Central memory CD8-positive, alpha-beta T cell (primary cell): ENCODE data around the gene ACLY.
"Not testable (repeated sequence)": the region's sequence is repeated elsewhere in the genome, so short reads cannot be mapped to it uniquely, and the experiment has no call there.

Source experiments
- ATAC-seq: fragments of 150-1000 bp; cut with Tn5 transposase; replicated peaks from 2 replicates; pipeline ENCODE4 v1.10.0; 2022; ENCODE audit warnings: mild to moderate bottlenecking, moderate FRiP score, moderate number of reproducible peaks; ENCODE audit not compliant: poor library complexity, severe bottlenecking; ENCODE audit errors: extremely low read depth
- DNase-seq, 2 donors: peaks; one replicate each; pipeline ENCODE4 v3.0.0; 2021; ENCODE audit warnings: low spot score in 2 of 2
- H3K27ac Mint-ChIP-seq: one replicate; pipeline ENCODE4 v1.8.0; 2022; ENCODE audit warnings: low read depth, mild to moderate bottlenecking, moderate library complexity, mixed read lengths
- H3K27me3 Mint-ChIP-seq: one replicate; pipeline ENCODE4 v1.8.0; 2022; ENCODE audit warnings: mixed read lengths
- H3K36me3 Mint-ChIP-seq: one replicate; pipeline ENCODE4 v1.8.0; 2022; ENCODE audit warnings: mild to moderate bottlenecking, moderate library complexity, mixed read lengths; ENCODE audit not compliant: insufficient read depth
- H3K4me1 Mint-ChIP-seq: one replicate; pipeline ENCODE4 v1.8.0; 2022; ENCODE audit warnings: mixed read lengths
- H3K4me3 Mint-ChIP-seq: one replicate; pipeline ENCODE4 v1.8.0; 2022; ENCODE audit warnings: mild to moderate bottlenecking, moderate library complexity, mixed read lengths
- H3K9me3 Mint-ChIP-seq: one replicate; pipeline ENCODE4 v1.8.0; 2022; ENCODE audit warnings: mixed read lengths

Gene ACLY

DNA sequence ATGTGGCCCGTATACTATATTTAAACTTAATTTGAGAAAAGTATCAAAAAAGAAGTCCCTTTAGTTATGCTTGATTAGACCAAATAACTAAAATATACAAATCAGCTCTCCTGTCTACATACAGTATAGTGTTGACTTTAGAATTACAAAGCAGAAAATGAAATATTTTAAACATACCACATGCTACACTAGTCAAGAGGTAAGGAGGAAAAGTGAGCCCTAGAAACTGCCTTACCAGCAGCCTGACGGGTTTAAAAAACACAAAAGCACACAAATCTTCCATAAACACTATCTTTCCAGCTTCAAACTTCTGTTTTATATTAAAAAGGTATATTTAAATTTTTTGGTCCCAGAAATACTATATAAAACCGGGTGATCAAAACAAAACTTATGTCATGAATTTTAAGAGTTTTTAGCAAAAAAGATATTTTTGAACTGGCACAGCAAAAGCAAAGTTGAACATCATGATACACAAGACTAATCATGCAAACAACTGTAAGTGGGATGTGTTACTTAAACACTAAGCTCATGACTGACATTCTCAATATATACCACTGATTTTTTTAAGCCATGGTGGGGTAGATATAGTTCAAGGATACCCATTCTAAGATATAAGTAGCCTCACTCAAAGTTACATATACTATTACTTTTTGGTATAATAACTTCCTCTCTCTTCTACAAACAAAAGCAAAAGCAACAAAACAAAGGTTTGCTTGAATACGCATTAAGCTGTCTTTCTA, 69.3 kb downstream of the ACLY start:
- Mint-ChIP-seq H3K4me3 (no peak overlapping the region), H3K27ac (no peak overlapping the region), H3K9me3 (no peaks in the 10 kb centered on the region), H3K4me1 (peaks cover 16% of the 10 kb centered on the region), H3K27me3 (no peaks in the 10 kb centered on the region), H3K36me3 (peaks cover 33% of the 10 kb centered on the region)
- no peak for DNase-seq
- ATAC-seq, result no peak

DNA sequence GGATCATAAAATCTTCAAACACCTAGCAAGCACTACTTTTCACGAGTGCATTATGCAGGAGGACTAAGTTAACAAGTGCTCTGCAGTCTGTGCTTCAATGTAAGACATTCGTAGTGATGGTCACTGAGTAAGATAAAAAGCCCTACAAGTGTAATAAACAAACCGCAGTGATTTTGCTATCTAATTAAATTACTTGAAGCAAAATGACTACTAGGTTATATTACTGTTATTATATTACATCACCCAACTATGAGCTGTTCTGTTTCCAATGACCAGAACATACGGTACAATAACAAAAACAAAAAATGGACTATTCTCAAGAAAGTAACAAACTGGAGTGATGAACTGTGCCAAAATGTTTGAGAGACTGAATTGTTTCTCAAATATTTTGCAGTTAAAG, 70.0 kb downstream of the ACLY start:
- Mint-ChIP-seq H3K27ac (no peak overlapping the region), H3K36me3 (peaks cover 27% of the 10 kb centered on the region), H3K4me1 (peaks cover 15% of the 10 kb centered on the region), H3K27me3 (no peaks in the 10 kb centered on the region), H3K9me3 (no peaks in the 10 kb centered on the region), H3K4me3 (no peak overlapping the region)
- ATAC-seq (no peak), DNase-seq (no peak)

DNA sequence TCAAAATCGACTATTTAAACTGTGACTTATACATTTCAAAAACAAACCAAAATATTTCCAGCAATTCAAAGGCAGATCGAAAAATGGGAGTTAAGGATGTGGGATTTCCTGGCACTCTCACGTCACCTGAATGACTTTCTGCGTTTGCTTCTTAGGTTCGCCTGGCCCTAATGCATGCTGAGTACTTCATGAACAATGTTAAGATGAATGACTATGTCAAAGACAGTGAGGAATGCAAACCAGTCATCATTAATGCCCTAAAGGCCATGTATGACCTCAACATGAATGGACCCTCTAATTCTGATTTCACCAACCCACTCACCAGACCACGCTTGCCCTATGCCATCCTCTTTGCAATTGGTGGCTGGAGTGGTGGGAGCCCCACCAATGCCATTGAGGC, 73.8 kb downstream of the ACLY start:
- ATAC-seq (no peak), DNase-seq (no peak)
- no peaks in the 10 kb centered on the region for H3K27me3 Mint-ChIP-seq
- H3K4me3 Mint-ChIP-seq, result no peak overlapping the region
- H3K9me3 Mint-ChIP-seq, result no peaks in the 10 kb centered on the region
- peaks cover 9% of the 10 kb centered on the region for H3K4me1 Mint-ChIP-seq
- H3K27ac Mint-ChIP-seq, result no peak overlapping the region
- peaks cover 8% of the 10 kb centered on the region for H3K36me3 Mint-ChIP-seq

DNA sequence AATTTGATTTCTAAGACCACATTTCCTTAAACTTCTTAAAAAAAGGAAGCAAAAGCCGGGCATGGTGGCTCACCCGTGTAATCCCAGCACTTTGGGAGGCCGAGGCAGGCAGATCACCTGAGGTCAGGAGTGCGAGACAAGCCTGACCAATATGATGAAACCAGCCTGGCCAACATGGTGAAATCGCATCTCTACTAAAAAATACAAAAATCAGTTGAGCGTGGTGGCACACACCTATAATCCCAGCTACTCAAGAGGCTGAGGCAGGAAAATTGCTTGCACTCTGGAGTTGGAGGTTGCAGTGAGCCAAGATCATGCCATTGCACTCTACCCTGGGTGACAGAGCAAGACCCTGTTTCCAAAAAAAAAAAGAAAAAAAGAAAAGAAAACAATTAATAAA, 78.0 kb downstream of the ACLY start:
- not testable (repeated sequence) for ATAC-seq, H3K27ac Mint-ChIP-seq, H3K4me3 Mint-ChIP-seq, DNase-seq, H3K27me3 Mint-ChIP-seq, H3K4me1 Mint-ChIP-seq, H3K36me3 Mint-ChIP-seq, H3K9me3 Mint-ChIP-seq

DNA sequence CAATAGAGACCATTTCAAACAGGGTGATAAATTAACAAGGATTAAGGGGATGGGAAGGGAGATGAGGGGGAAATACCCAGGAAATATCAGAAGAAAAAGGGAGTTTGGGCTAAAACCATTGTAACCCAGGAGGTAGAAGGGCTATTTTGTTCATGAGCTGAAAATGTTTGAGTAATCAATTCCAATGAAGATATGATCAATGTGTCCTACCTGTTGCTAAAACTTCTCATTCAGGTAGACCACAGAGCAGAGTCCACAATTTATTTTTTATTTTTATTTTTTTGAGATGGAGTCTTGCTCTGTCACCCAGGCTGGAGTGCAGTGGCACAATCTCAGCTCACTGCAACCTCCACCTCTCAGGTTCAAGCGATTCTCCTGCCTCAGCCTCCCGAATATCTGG, 79.3 kb downstream of the ACLY start:
- ATAC-seq, H3K36me3 Mint-ChIP-seq, H3K4me1 Mint-ChIP-seq, DNase-seq, H3K27ac Mint-ChIP-seq, H3K9me3 Mint-ChIP-seq, H3K27me3 Mint-ChIP-seq, H3K4me3 Mint-ChIP-seq: not testable (repeated sequence)

DNA sequence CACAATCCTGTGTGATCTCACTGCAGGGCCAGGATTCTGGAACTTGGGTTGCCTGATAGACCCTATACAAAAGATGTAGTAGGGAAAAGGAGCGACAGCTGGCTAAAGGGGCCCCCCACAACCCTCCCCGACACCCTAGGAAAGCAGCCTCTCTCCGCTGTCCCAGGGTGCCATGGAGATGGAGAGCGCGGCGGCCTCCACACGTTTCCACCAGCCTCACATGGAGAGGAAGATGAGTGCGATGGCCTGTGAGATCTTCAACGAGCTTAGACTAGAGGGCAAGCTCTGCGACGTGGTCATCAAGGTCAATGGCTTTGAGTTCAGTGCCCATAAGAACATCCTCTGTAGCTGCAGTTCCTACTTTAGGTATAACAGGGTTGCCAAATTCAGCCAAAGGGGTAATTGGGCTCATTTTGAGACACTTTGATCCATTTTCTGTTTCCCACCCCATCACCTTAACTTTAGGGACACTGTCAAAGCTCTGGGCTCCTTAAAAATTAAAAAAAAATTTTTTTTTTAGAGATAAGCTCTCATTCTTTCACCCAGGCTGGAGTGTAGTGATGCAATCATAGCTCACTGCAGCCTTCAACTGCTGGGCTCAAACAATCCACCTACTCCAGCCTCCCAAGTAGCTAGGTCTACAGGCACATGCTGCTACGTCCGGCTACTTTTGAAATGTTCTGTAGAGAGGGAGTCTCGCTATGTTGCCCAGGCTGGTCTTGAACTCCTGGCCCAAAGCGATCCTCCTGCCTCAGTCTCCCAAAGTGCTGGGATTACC, 80.8 kb downstream of the ACLY start, which contains the start of gene KLHL10:
KLHL10 (plus strand) TSS at position 65 of the 778 bp plus-strand sequence; CDS start at position 173, 108 bp downstream.
- Mint-ChIP-seq H3K27ac (no peak within 1 kb of the TSS), H3K27me3 (no peaks in the 10 kb centered on the region), H3K4me3 (peak within 1 kb of the TSS; percentile 81), H3K9me3 (no peaks in the 10 kb centered on the region), H3K36me3 (no peaks in the 10 kb centered on the region), H3K4me1 (peaks cover 10% of the 10 kb centered on the region)
- ATAC-seq (no peak), DNase-seq (no peak)

DNA sequence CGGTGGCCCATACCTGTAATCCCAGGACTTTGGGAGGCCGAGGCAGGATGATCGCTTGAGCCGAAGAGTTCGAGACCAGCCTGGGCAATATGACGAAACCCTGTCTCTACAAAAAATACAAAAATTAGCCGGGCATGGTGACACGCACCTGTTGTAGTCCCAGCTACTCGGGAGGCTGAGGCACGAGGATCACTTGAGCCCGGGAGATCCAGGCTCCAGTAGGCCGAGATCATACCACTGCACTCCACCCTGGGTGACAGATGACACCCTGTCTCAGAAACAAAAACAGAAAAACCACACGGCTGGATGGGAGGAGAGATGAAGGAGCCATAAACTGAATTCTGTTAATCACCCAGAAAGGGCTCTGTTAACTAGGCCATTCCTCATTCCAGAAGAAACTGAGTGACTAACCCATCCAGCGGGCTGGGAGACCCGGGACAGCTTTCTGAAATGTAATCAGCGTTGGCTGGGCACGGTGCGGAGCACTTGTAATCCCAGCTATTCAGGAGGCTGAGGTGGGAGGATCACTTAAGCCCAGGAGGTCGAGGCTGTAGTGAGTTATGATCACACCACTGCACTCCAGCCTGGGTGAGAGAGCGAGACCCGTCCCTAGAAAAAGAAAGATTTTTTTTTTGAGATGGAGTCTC, 82.1 kb downstream of the ACLY start:
- Mint-ChIP-seq H3K9me3 (no peaks in the 10 kb centered on the region), H3K4me3 (peak overlapping the region; percentile 81), H3K27ac (no peak overlapping the region), H3K27me3 (no peaks in the 10 kb centered on the region), H3K4me1 (peaks cover 10% of the 10 kb centered on the region), H3K36me3 (peaks cover 3% of the 10 kb centered on the region)
- no peak for ATAC-seq
- no peak for DNase-seq

- ATAC-seq (peak; percentile 70), DNase-seq (peak in 1 of 2 donors; percentile 22)
- H3K4me3 Mint-ChIP-seq, result peak within 1 kb of the TSS; percentile 81
- H3K27ac Mint-ChIP-seq, result peak within 1 kb of the TSS; percentile 30
- peaks cover 5% of the 10 kb centered on the region for H3K36me3 Mint-ChIP-seq
- no peaks in the 10 kb centered on the region for H3K9me3 Mint-ChIP-seq
- H3K27me3 Mint-ChIP-seq, result no peaks in the 10 kb centered on the region
- H3K4me1 Mint-ChIP-seq, result peaks cover 10% of the 10 kb centered on the region
Observed at GRCh38 chr17:41835800-41836549, 82.8 kb downstream of the ACLY start, which contains the start of gene NT5C3B. NT5C3B (minus strand) TSS chr17:41836232; CDS start chr17:41836193, 39 bp downstream.

GRCh38 chr17:41835214-41835799, 83.4 kb downstream of the ACLY start:
- peak overlapping the region; percentile 30 for H3K27ac Mint-ChIP-seq
- no peak for DNase-seq
- no peaks in the 10 kb centered on the region for H3K9me3 Mint-ChIP-seq
- no peak for ATAC-seq
- no peaks in the 10 kb centered on the region for H3K27me3 Mint-ChIP-seq
- H3K4me1 Mint-ChIP-seq, result peaks cover 10% of the 10 kb centered on the region
- H3K36me3 Mint-ChIP-seq, result peaks cover 9% of the 10 kb centered on the region
- peak overlapping the region; percentile 81 for H3K4me3 Mint-ChIP-seq

DNA sequence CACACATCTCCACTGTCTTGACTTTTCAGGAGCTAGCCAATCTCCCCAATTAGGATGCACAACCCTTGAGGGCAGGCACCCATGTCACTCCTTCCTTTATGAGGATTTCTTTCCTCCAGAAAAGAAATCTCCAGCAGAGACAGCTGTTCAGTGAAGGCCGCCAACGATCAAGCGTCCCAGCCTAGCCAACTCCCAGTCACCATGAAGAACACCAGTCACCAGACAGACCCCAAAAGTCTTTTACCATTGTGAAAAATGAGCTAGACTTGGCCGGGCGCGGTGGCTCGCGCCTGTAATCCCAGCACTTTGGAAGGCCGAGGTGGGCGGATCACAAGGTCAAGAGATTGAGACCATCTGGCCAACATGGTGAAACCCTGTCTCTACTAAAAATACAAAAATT, 88.8 kb downstream of the ACLY start:
- H3K9me3 Mint-ChIP-seq, ATAC-seq, DNase-seq, H3K4me3 Mint-ChIP-seq, H3K4me1 Mint-ChIP-seq, H3K27me3 Mint-ChIP-seq, H3K27ac Mint-ChIP-seq: not testable (repeated sequence)
- peaks cover 20% of the 10 kb centered on the region for H3K36me3 Mint-ChIP-seq

DNA sequence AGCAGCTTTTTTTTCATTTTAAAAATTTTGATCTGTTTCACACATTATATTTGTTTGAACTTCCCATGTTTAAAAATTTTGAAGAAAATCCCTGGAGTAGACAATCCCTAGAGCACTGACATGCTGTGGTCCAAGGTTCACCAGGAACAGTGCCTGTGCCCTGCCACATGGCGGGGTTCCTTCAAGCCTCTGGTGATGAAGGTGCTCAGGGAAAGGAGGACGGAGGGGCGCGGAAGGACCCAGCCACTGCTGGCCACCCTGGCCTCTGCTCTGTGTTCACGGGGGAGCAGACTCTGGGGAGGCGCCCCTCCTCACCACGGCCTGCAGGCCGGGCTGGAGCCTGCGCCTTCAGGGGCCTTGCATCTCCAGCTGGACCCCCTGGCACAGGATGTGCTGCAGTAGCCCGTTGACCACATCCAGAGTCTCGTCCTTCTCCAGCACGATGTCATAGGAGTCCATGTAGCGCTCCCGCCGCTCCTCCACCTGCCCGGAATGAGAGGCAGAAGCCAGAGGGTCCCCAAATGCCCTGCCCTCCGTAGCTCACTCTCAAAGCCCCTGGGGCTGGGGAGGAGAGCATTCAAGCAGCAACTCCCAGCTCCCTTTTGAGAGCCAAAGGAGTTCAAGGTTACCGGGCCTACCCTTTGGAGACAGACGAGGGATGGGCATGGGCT, 93.4 kb downstream of the ACLY start:
- H3K27ac Mint-ChIP-seq, result no peak overlapping the region
- H3K4me3 Mint-ChIP-seq, result no peak overlapping the region
- no peaks in the 10 kb centered on the region for H3K4me1 Mint-ChIP-seq
- DNase-seq (no peak), ATAC-seq (no peak)
- H3K36me3 Mint-ChIP-seq, result peaks cover 11% of the 10 kb centered on the region
- H3K27me3 Mint-ChIP-seq, result no peaks in the 10 kb centered on the region
- H3K9me3 Mint-ChIP-seq, result no peaks in the 10 kb centered on the region
